Muscle of back (tissue), 13 donors: ENCODE results near the gene GNAS-AS1. TPM values are rescaled to one million over a fixed set of nuclear protein-coding genes. Genes with fewer than 3 reads are reported as not detected.

Experiments
- DNase-seq, 3 donors: peaks; one replicate each; pipeline versions ENCODE4 v3.0.0 to v3.0.0-alpha.2; 2013
- long read RNA-seq, 9 donors: transcript quantifications; one replicate each; lab custom pipeline, GENCODE V29; 2026
- polyA plus RNA-seq, 10 donors: library from polyadenylated mRNA; unstranded; fragments of 120-200 nt; gene quantifications; one replicate each; pipeline ENCODE4 v1.2.1, GENCODE V29; 2013; ENCODE audit not compliant: insufficient read length in 10 of 10

Gene GNAS-AS1
- polyA plus RNA-seq = 1 to 10 TPM; 1.5 to 4.1 (median 2.1) TPM
- long read RNA-seq, donor 1, partial matches to known transcripts = 3,209 of 3,618 reads
- long read RNA-seq, donor 1, other reads (novel, unspliced or antisense) = 409 of 3,618 reads
- long read RNA-seq, donor 2 = 0 reads
- long read RNA-seq, donor 3 = 0 reads
- long read RNA-seq, donor 4 = 0 reads
- long read RNA-seq, donor 5, partial matches to known transcripts = 2,412 of 3,697 reads
- long read RNA-seq, donor 5, other reads (novel, unspliced or antisense) = 1,285 of 3,697 reads
- long read RNA-seq, donor 6 = 0 reads
- long read RNA-seq, donor 7 = 0 reads
- long read RNA-seq, donor 8, partial matches to known transcripts = 2,103 of 2,257 reads
- long read RNA-seq, donor 8, other reads (novel, unspliced or antisense) = 154 of 2,257 reads
- long read RNA-seq, donor 9 = 0 reads

GRCh38 chr20:58850693-58851174 lies at the start of gene GNAS-AS1:
TSS of gene GNAS-AS1 (minus strand) at chr20:58850902.
- peak; percentile 85 to 91 (median 88) for DNase-seq

DNA sequence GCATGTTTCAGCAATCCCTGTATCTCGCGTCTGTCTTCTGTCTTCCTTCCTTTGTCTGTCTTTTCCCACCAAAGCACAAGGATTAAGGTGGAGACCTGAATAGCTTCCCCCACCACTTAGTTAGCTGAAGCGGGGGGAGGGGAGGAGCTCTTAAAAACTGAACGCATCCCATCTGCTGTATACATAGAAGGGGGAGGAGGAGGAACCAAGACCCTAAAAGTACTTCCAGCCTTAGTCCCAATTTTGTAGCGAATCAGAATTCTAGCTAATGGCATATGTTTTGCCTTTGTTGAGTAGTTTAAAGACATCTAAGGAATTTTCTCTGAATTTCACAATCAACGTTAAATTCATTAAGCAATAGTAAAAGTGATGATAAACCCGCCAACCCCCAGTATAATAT lies 49.7 kb upstream of the GNAS-AS1 start:
- peak in 1 of 3 donors; percentile 34 for DNase-seq

DNA sequence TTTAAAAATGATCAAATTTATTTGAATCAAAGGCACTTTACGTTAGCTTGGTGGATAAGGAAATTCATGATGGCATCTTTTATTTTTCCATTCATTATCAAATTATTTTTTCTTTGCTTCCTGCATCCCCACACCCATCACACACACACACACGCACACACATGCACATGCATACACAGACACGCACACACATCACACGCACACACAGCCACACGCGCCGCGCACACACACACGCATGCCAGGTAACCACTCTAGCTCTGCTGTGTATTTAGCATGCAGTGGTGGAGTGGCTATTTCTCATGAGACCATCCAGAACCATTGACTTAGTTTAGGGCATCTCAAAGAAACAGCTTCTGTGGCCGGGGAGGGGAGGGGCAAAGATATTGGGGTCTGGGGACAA lies 48.8 kb upstream of the GNAS-AS1 start:
- peak in 1 of 3 donors; percentile 20 for DNase-seq

DNA sequence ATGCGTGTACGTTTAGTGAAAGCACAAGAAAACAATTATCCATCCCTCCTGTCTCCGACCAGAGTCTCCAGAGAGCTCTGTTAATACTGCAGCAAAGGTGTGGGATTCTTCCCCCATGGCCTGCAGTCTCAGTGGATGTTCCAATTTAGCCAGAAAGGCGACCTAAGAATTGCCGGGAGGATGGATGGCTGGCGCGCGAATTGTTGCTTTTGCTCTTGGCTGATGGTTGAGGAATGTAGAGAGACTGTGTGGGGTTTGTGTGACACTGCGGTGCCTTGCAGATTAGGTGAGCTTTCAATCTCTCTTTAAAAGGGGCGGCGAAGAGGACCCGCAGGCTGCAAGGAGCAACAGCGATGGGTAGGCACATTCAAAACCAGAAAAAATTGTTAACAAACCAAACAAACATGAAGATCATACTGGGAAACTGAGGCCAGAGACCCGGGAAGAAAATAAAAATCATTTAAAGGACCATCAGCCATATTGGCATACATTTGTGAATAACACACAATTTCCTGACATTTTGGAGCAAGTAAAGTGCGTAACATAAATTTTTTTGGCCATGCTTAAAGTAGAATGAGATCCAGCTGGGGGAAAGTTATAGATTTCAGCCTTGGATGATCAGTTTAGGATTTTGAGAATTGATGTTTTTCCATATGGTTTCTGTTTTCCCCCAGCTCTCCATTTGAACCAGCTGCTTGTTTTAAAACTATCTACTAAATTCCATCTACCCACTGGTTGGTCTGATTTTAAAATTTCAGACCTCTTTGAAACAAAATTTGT lies 48.1 kb upstream of the GNAS-AS1 start:
- DNase-seq = peak in 1 of 3 donors; percentile 67

GRCh38 chr20:58897488-58897887 lies 46.8 kb upstream of the GNAS-AS1 start:
- no peak for DNase-seq

GRCh38 chr20:58896820-58897219 lies 46.1 kb upstream of the GNAS-AS1 start:
- peak in 1 of 3 donors; percentile 23 for DNase-seq

DNA sequence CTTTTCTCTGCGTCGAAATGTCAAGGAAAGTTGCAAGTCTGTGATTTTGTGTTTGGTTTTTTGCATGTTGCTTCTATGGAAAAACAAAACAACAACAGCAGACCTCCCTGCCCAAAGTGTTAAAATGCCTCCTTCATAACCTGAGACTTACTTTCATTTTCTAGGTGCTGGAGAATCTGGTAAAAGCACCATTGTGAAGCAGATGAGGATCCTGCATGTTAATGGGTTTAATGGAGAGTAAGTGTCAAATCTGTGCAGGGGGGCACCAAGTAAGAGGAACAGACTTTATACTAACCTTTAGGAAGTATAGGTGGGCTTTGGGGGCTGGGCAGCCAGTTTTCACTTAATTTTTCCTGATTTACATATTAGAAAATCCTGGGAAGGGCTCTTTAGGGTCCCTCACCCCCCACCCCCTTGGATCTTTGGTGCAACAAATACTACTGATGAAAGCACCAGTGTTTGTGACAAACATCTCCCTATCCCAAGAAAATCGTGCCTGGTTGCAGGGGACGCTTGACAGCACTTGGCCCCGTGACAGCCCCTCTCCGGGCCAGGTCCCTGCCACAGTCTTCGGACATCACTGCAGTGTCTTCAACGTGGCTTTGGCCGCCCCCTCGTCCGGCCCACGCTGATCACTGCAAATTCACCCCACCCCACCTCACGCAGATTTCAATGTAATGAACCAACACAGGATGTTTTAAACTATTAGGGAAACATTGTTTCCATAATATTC lies 44.9 kb upstream of the GNAS-AS1 start:
- DNase-seq = peak in 1 of 3 donors; percentile 52

DNA sequence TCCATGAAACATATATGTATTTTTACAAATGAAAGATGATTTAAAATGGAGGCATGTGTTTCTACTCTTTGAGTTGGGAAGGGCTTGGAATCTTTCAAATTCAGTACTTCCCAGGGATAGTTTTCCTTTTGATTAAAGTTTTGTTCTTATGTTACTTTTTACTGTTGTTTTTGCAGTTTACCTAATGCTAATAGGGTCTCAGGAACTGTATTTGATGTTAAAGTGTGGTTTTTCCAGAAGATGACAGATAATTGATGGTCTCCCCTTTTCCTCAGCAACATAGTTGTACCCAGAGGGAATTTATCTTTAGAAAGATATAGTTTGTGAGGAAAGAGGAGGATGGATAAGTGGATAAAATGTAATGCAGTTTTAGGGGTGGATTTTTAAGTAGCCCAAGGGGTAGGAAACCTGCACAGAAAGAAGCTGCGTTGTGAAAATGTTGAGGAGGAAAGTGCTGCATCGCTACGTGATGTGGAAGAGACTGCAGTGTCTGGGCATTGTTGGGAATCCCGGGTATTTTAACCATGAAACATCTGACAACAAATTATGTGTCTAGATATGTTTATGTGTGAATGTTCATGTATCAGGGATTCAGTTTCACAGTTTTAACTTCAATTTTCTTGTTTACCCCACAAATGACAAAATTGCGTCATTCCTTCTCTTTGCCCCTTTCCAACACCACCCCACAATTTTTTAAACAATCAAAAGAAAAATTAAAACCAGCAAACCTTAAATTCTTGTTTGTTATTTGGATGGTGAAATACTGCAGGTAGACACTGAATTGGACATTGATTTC lies 44.1 kb upstream of the GNAS-AS1 start:
- DNase-seq = peak in 1 of 3 donors; percentile 55

GRCh38 chr20:58893355-58894120 lies 42.8 kb upstream of the GNAS-AS1 start:
- DNase-seq = peak in 1 of 3 donors; percentile 59

- no peak for DNase-seq
Observed at GRCh38 chr20:58892932-58893224, 42.2 kb upstream of the GNAS-AS1 start.

GRCh38 chr20:58892141-58892931 lies 41.6 kb upstream of the GNAS-AS1 start:
- peak; percentile 71 to 92 (median 82) for DNase-seq

DNA sequence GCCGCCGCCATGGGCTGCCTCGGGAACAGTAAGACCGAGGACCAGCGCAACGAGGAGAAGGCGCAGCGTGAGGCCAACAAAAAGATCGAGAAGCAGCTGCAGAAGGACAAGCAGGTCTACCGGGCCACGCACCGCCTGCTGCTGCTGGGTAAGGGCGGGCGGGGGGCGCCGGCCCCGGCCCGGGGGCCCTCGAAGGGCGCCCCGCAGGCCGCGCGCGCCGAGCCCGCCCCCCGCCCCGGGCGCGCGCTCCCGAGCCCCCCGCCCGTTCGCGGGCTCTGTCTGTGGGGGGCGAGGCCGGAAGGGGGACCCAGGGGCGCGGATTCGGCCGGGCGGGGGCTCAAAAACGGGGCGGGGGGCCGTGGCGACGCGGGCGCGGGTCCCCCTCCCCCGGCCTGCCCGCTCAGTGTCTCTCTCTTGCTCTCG lies 41.0 kb upstream of the GNAS-AS1 start:
- peak in 1 of 3 donors; percentile 81 for DNase-seq

DNA sequence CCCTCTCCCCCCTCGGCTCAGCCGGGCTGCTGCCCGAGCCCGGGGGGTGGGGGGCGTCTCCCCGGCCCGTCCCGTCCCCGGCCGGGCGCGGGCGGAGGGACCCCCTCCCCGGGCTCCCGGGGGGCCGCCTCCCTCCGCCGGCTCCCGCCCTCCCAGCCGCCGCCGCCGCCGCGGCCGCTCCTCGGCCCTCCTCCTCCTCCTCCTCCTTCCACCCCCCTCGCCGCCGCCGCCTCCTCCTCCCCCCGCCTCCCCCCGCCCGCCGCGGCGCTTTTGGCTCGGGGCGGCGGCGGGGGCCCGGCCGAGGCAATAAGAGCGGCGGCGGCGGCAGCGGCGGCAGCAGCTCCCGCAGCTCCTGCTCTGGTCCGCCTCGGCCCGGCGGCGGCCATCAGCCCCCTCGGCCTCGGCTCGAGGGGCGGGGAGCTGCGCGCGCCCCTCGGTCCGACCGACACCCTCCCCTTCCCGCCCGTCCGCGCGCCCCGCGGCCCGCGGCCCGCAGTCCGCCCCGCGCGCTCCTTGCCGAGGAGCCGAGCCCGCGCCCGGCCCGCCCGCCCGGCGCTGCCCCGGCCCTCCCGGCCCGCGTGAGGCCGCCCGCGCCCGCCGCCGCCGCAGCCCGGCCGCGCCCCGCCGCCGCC lies 40.5 kb upstream of the GNAS-AS1 start:
- peak in 1 of 3 donors; percentile 88 for DNase-seq

- DNase-seq = peak in 2 of 3 donors; percentile 93 to 97
Observed at GRCh38 chr20:58890518-58891085, 39.9 kb upstream of the GNAS-AS1 start.

- no peak for DNase-seq
Observed at GRCh38 chr20:58889798-58890517, 39.3 kb upstream of the GNAS-AS1 start.

- DNase-seq = no peak
Observed at GRCh38 chr20:58889334-58889760, 38.6 kb upstream of the GNAS-AS1 start.

DNA sequence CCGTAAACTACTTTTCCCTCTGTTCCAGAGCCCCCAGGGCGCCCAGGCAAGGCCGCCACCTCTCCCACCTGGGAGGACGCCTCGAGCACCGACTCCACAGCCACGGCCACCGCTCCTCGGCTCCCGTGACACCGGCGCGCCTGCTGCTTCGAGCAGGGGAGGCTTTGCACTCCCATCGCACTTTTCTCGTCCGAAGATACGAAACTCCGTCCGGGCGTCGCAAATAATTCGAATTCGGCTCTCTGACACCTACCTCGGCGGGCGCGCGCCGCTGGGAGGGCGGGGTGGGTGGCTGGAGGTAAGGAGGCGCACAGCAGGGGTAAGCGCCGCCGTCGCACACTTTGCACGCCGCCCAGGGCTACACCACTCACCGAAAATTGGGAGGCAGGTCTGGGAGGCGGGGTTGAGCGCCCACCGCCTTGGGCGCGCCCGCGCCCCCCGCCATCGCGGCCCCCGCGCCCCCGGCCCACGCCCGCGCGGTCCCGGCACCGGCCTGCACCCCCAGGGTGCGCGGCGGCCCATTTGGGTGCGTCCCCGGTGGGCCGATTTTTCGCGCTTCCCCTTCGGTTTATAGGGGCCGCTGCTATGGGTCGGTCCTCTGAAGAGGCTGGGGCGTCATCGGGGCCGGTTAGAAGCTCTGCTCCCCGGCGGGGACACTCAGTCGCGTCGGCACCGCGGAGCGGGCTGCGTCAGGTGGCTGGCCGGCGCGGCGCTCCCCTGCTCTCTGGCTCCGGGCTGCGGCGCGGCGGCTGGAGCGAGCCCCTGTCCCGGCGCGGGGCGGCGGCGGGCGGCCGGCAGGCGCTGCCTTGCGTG lies 38.0 kb upstream of the GNAS-AS1 start:
- DNase-seq = peak; percentile 72 to 87 (median 79)
